Body of pancreas (tissue), 4 donors: ENCODE measurements around the gene ATF6B. TPM values are rescaled to one million over a fixed set of nuclear protein-coding genes. Genes with fewer than 3 reads are reported as not detected.

Experiments used
- ATAC-seq: fragments of 150-250 bp; one replicate; pipeline ENCODE4 v1.9.1; 2016
- DNase-seq, 4 donors: peaks; one replicate each; pipeline ENCODE4 v3.0.0-alpha.2; 2019
- H3K27ac ChIP-seq, 4 donors: fragments of 200-600 bp; sonication (generic); 1 replicate in 3 of 4; 2 replicates in 1 of 4; pipeline versions ENCODE4 v1.5.1 to v1.6.1; 2016 to 2019; ENCODE audit warnings: mild to moderate bottlenecking in 1 of 4, mixed read lengths in 1 of 4, moderate library complexity in 1 of 4
- H3K27me3 ChIP-seq, 2 donors: fragments of 200-600 bp; sonication (generic); one replicate each; pipeline ENCODE4 v1.6.0; 2016; ENCODE audit warnings: mild to moderate bottlenecking in 1 of 2
- H3K36me3 ChIP-seq, 2 donors: fragments of 200-600 bp; sonication (generic); replicated peaks in 1 of 2; 2 replicates each; pipeline ENCODE4 v1.5.1; 2016; ENCODE audit warnings: low read depth in 2 of 2; ENCODE audit not compliant: insufficient read depth in 1 of 2
- H3K4me1 ChIP-seq: fragments of 200-600 bp; sonication (generic); one replicate; pipeline ENCODE4 v1.6.0; 2016
- H3K4me3 ChIP-seq, 2 donors: fragments of 200-600 bp; sonication (generic); 1 replicate in 1 of 2; 2 replicates in 1 of 2; pipeline ENCODE4 v1.5.1; 2016 to 2019
- H3K9me3 ChIP-seq, 3 donors: fragments of 200-600 bp; sonication (generic); 1 replicate in 2 of 3; 2 replicates in 1 of 3; pipeline ENCODE4 v1.5.1; 2016
- POLR2A ChIP-seq, 3 donors: fragments of 450-650 bp; IDR thresholded peaks; one replicate each; pipeline ENCODE4 v1.6.1; 2016; ENCODE audit warnings: antibody characterized with exemption in 3 of 3, mild to moderate bottlenecking in 2 of 3
- WGBS, 2 donors: methylation state at CpG; one replicate each; pipeline ENCODE4 v1.1.5; 2017; 5-methylcytosine and 5-hydroxymethylcytosine counted together
- intact Hi-C: fragments of 100-400 bp; cut with DNase I; formaldehyde crosslinking; loops from one replicate; pipeline ENCODE4 v1.15.1; 2023
- total RNA-seq, 2 donors: library from RNA; depleted of rRNA; stranded (reverse); fragments of >200 nt; gene quantifications; one replicate each; pipeline ENCODE4 v1.1.0, GENCODE V29; 2016
- TF ChIP-seq, protein P1 (sequence below), 7 experiments: fragments of 450-650 bp in 4 of 7; fragments of 200-600 bp in 3 of 7; sonication (generic) in 3 of 7; IDR thresholded peaks; one replicate each; pipeline ENCODE4 v1.5.1; 2016 to 2019; ENCODE audit warnings: antibody characterized with exemption in 7 of 7

The ATF6B gene
- total RNA-seq, result 10 to 100 TPM; 26.5 to 32.3 TPM

DNA sequence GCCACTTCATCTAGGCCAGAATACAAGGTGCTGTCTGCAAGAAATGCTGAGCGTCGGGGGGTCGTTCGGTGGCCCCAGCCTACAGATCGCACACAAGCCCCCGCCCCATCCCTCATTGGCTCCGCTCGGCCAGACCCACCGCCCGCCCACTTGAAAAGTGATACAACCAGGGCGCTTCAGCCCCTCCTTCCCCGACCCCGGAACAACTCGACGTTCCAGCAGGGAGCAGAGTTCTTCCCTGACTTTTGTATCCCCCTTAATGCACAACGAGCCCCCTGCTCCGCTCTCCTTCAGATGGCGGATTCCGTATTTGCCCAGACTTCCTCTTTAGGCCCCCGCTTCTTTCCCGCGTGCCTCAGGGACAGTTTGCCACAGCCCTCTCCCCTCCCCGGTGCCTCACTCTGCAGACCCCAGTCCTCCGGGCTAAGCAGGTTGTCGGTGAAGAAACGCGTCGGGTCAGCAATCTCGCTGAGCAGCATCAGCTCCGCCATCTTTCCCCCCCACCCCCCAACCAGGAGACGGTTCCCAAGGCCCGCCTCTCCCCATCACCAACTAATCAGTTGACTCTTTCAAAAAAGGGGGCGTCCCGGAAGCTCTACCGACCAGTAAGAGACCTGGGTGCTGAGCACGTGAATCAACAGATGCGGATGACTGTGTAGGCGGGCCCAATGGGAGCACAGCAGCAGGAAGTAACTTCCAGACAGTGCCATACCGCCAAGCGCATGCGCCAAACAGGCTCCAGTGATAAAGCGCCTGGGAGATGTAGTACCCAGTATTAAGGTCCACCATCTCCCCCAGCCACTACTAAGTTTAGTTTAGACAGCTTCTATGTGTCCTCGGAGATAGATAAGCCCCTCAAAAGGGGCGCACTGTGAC is at the start of gene ATF6B:
Gene ATF6B, minus strand, starts transcription at position 530 of the 876 bp plus-strand sequence. Its CDS starts 39 bp downstream, at position 491.
- peak in 2 of 3 donors; percentile 76 to 81 for TF ChIP-seq POLR2A (IDR thresholded peaks at IDR 0.05)
- TF ChIP-seq, protein P1, sequence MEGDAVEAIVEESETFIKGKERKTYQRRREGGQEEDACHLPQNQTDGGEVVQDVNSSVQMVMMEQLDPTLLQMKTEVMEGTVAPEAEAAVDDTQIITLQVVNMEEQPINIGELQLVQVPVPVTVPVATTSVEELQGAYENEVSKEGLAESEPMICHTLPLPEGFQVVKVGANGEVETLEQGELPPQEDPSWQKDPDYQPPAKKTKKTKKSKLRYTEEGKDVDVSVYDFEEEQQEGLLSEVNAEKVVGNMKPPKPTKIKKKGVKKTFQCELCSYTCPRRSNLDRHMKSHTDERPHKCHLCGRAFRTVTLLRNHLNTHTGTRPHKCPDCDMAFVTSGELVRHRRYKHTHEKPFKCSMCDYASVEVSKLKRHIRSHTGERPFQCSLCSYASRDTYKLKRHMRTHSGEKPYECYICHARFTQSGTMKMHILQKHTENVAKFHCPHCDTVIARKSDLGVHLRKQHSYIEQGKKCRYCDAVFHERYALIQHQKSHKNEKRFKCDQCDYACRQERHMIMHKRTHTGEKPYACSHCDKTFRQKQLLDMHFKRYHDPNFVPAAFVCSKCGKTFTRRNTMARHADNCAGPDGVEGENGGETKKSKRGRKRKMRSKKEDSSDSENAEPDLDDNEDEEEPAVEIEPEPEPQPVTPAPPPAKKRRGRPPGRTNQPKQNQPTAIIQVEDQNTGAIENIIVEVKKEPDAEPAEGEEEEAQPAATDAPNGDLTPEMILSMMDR (IDR thresholded peaks at IDR 0.05), result no peak
- WGBS, 2 donors, result 1% methylated on average over 35 to 44 of the region's 44 CpGs
- peak; percentile 98 to 100 (median 100) for DNase-seq
- H3K27ac ChIP-seq, result peak within 1 kb of the TSS; percentile 68 to 95 (median 86)
- peak; percentile 91 for ATAC-seq
- peak within 1 kb of the TSS; percentile 72 to 88 for H3K4me3 ChIP-seq
- no peaks in the 10 kb centered on the region for H3K27me3 ChIP-seq
- no peaks in the 10 kb centered on the region for H3K9me3 ChIP-seq
- intact Hi-C loops, result no loop called here
- peaks cover 38% of the 10 kb centered on the region for H3K4me1 ChIP-seq
- peaks cover 0 to 3% of the 10 kb centered on the region in 2 donors for H3K36me3 ChIP-seq

DNA sequence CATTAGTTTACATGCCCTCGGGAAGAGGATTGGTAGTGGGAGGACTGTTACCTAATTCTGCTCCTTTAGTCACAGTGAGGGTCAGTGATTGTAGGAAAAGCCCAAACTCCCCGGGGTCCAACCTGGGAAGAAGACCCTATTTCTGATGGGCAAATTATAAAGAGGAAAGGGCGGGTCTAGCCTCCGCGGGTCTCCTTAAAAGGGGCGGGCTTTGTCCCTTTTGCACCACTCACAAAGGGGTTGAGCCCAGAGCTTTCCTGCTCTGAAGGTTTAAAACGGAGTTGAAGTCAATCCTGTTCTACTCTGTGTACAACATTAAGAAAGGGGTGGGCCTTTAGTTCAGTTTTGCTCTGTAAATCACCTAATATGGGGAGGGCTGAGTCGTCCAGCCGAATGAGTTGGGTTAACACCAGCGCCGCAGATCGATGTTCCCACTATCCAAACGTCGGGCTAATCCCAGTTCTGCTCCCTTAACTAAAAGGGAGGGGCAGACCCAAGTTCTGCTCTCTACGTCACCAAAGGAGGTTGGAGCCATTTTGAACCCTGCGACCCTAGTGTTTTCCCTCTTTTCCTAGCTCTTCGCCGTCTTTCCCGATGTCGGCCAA is 49.2 kb upstream of the ATF6B start:
- 0% methylated on average over 20 of the region's 20 CpGs for WGBS, 2 donors
- intact Hi-C loops, result no loop called here
- peak in 2 of 3 donors; percentile 35 to 47 for TF ChIP-seq POLR2A (IDR thresholded peaks at IDR 0.05)
- TF ChIP-seq, protein P1 (IDR thresholded peaks at IDR 0.05), result no peak
- Histone ChIP-seq H3K27ac (peak overlapping the region; percentile 81 to 94 (median 85)), H3K36me3 (no peaks in the 10 kb centered on the region), H3K27me3 (no peaks in the 10 kb centered on the region), H3K9me3 (no peaks in the 10 kb centered on the region), H3K4me3 (no peak overlapping the region), H3K4me1 (peaks cover 41% of the 10 kb centered on the region)
- ATAC-seq, result peak; percentile 0
- DNase-seq, result no peak

DNA sequence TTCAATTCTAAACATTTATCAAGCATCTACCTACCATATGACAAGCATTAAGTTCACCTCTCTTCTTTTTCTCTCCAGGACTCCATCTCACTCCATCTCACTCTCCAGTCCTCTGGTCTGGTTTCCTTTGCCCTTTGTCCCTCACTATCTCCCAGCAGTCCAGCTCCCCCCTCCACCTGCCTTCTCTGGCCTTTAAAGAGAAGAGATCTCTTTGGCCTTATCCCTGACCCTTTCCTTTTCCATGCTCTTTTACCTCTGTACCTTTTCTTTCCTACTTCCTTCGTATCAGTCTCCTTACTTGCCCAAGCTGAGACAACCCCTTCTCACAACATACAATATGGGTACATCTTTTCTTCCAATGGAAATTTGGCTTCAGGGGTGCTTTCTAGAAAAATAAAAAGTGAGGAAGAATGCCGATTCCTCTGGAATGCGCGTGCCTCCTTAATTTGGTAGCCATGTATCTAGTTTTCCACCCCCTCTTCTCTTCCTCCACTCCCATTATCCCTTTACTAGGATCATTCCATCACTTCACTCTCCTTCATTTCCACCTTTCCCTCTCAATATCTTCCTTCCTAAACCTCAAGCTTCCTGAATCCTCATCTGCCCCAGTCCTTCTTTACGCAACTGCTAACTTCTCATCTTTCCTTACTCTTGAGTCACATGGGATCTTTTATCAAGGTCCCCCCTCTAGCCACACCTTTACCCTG is 48.6 kb upstream of the ATF6B start:
- WGBS, 2 donors, result 13 to 23% methylated on average over 5 of the region's 5 CpGs
- no peaks in the 10 kb centered on the region for H3K27me3 ChIP-seq
- no peaks in the 10 kb centered on the region for H3K9me3 ChIP-seq
- intact Hi-C loops, result no loop called here
- peaks cover 41% of the 10 kb centered on the region for H3K4me1 ChIP-seq
- H3K27ac ChIP-seq, result peak overlapping the region; percentile 81 to 94 (median 85)
- ATAC-seq, result no peak
- H3K4me3 ChIP-seq, result no peak overlapping the region
- no peak for TF ChIP-seq POLR2A (IDR thresholded peaks at IDR 0.05)
- TF ChIP-seq, protein P1 (IDR thresholded peaks at IDR 0.05), result no peak
- no peak for DNase-seq
- no peaks in the 10 kb centered on the region for H3K36me3 ChIP-seq

DNA sequence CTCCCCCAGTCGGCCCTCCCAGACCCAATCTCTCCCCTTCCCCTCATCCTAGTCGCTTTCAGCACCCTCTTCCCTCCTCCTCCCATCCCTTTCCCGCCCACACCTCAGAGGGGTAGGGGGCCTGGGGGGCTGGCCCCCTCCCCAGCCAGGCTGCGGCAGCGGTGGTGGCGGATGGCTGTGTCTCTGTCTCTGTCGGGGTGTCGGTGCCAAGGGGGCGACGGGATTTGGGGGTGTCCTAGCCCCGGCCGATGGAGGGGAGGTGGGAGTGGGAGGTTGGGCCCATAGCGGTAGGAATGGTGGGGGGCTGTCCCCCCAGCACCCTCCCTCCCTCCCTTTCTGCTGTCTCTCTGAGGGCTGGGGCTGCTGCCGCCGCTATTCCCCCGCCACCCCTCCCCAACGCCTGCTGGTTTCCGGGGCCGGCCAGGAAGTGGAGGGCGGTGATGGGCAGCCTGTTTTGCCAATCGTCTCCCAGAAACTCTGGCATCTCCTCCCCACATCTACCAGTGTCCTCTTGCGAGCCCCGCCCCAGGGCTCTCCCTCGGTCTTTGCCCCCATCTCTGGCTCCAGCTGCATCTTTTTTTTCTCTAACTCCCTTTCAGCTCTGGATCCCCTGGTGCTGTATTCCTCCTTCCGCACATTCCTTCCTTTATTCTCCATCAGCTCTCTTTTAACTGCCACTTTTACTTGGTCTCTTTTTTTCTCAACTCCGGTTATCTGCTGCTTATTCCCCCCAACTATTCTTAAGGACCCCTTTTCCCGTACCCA is 47.8 kb upstream of the ATF6B start, which contains the start of gene AGPAT1:
Gene AGPAT1, minus strand, starts transcription at position 374 of the 765 bp plus-strand sequence. CDS start 4,588 bp downstream, outside the sequence.
- peak; percentile 97 to 98 (median 98) for DNase-seq
- intact Hi-C loops, result no loop called here

More for the DNA sequence above, 47.8 kb upstream of the ATF6B start, which contains the start of gene AGPAT1:
- H3K36me3 ChIP-seq, result no peaks in the 10 kb centered on the region
- peak within 1 kb of the TSS; percentile 53 to 98 for H3K4me3 ChIP-seq
- no peaks in the 10 kb centered on the region for H3K9me3 ChIP-seq
- no peaks in the 10 kb centered on the region for H3K27me3 ChIP-seq
- H3K27ac ChIP-seq, result peak within 1 kb of the TSS; percentile 81 to 94 (median 85)
- peak; percentile 56 for ATAC-seq
- peaks cover 41% of the 10 kb centered on the region for H3K4me1 ChIP-seq
- TF ChIP-seq POLR2A (IDR thresholded peaks at IDR 0.05), result peak in 2 of 3 donors; percentile 49 to 73
- TF ChIP-seq, protein P1 (IDR thresholded peaks at IDR 0.05), result no peak
- WGBS, 2 donors, result 1 to 2% methylated on average over 17 to 27 of the region's 27 CpGs
